ENCODE measurements around the gene PARD3B. TPM values are rescaled to one million over a fixed set of nuclear protein-coding genes. Genes with fewer than 3 reads are reported as not detected.

Gene PARD3B
- total and polyA plus RNA-seq, 2 of the 8 experiments (the other 6 are each of a cell fraction or from before 2014, with no cell fraction given): 1.2 to 5.7 TPM

GRCh38 chr2:204846471-204846870 lies 301.2 kb downstream of the PARD3B start (continued):
- TF ChIP-seq ATF2 (IDR thresholded peaks at IDR 0.05; ENCODE audit: low read length): no peak

Measured in H1 (cell line).